DOHH2 (cell line): ENCODE data around the gene KRTAP4-6.

ENCODE experiments used
- H3F3A ChIP-seq: fragments of 200-600 bp; sonication (generic), shearing (Covaris generic); 2 replicates; pipeline ENCODE4 v1.6.0; 2016; ENCODE audit warnings: antibody characterized with exemption, mild to moderate bottlenecking; ENCODE audit not compliant: control insufficient read depth, insufficient read depth
- H3K27ac ChIP-seq: fragments of 200-600 bp; sonication (generic); 2 replicates; pipeline ENCODE4 v1.5.1; 2014; ENCODE audit warnings: low read depth, mild to moderate bottlenecking, low read length, moderate library complexity
- H3K27me3 ChIP-seq: fragments of 200-600 bp; sonication (generic); 2 replicates; pipeline ENCODE4 v1.6.1; 2014; ENCODE audit warnings: mild to moderate bottlenecking, low read length, mixed read lengths; ENCODE audit not compliant: control insufficient read depth
- H3K36me3 ChIP-seq: fragments of 200-600 bp; sonication (generic); 2 replicates; pipeline ENCODE4 v1.6.1; 2014; ENCODE audit warnings: mild to moderate bottlenecking, low read length, moderate library complexity, mixed read lengths; ENCODE audit not compliant: control insufficient read depth
- H3K4me1 ChIP-seq: fragments of 200-600 bp; sonication (generic); 2 replicates; pipeline ENCODE4 v1.6.1; 2014; ENCODE audit warnings: mild to moderate bottlenecking, low read length, mixed read lengths; ENCODE audit not compliant: control insufficient read depth
- H3K4me2 ChIP-seq: fragments of 200-600 bp; sonication (generic); 2 replicates; pipeline ENCODE4 v1.6.0; 2014; ENCODE audit warnings: mild to moderate bottlenecking, low read length, moderate library complexity
- H3K4me3 ChIP-seq: fragments of 200-600 bp; sonication (generic); 2 replicates; pipeline ENCODE4 v1.5.1; 2014; ENCODE audit warnings: mild to moderate bottlenecking, low read length, mixed read lengths
- H3K79me2 ChIP-seq: fragments of 200-600 bp; sonication (generic); 2 replicates; pipeline ENCODE4 v1.6.1; 2014; ENCODE audit warnings: mild to moderate bottlenecking, low read length, mixed read lengths; ENCODE audit not compliant: control insufficient read depth
- H3K9me2 ChIP-seq: fragments of 200-600 bp; sonication (generic); replicated peaks from 2 replicates; pipeline ENCODE4 v1.6.1; 2014; ENCODE audit warnings: mild to moderate bottlenecking, low read length, mixed read lengths; ENCODE audit not compliant: control insufficient read depth
- H3K9me3 ChIP-seq: fragments of 200-600 bp; sonication (generic); 2 replicates; pipeline ENCODE4 v1.6.1; 2014; ENCODE audit warnings: antibody characterized with exemption, low read length, mixed read lengths; ENCODE audit not compliant: control insufficient read depth, insufficient read depth
- H4K20me1 ChIP-seq: fragments of 200-600 bp; sonication (generic); 2 replicates; pipeline ENCODE4 v1.6.0; 2014; ENCODE audit warnings: low read depth, mild to moderate bottlenecking, antibody characterized with exemption, low read length, moderate library complexity; ENCODE audit not compliant: control insufficient read depth, insufficient read depth
- CTCF ChIP-seq: fragments of 200-600 bp; sonication (generic); IDR thresholded peaks from one replicate; pipeline ENCODE4 v1.5.1; 2014; ENCODE audit warnings: antibody characterized with exemption, mild to moderate bottlenecking, low read depth, low read length; ENCODE audit not compliant: poor library complexity, severe bottlenecking
- EZH2phosphoT487 ChIP-seq: fragments of 200-600 bp; sonication (generic); IDR thresholded peaks from 2 replicates; pipeline ENCODE4 v1.6.1; 2017; ENCODE audit warnings: borderline replicate concordance, mild to moderate bottlenecking, antibody characterized with exemption, low read length, moderate library complexity, mixed read lengths

Gene KRTAP4-6

DNA sequence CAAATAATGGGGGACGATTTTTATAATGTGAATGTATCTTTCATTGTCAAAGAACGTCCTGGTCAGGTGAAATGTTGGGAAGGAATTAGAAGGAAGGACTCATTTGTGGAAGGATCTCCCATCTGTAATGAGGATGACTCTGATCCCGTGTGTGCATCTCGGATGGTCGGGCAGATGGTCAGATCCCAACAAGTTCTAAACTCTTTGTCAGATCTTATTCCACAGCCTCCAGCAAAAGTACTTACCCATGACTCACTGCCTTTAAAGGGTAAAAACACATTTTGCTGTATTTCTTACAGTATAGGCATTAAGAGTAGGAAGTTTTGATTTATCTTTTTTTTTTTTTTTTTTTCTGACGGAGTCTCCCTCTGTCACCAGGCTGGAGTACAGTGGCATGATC, 41.9 kb downstream of the KRTAP4-6 start:
- H3K27ac ChIP-seq, result no peak overlapping the region
- H3K79me2 ChIP-seq, result no peaks in the 10 kb centered on the region
- peaks cover 10% of the 10 kb centered on the region; the same call in 1 of the 2 replicates for H3K9me3 ChIP-seq
- H3K36me3 ChIP-seq, result no peaks in the 10 kb centered on the region
- no peaks in the 10 kb centered on the region for H4K20me1 ChIP-seq
- no peak overlapping the region for H3K4me2 ChIP-seq
- H3K27me3 ChIP-seq, result no peaks in the 10 kb centered on the region
- H3K9me2 ChIP-seq, result no peaks in the 10 kb centered on the region
- TF ChIP-seq CTCF (no peak), EZH2phosphoT487 (no peak)
- H3K4me1 ChIP-seq, result peaks cover 6% of the 10 kb centered on the region
- no peaks in the 10 kb centered on the region for H3F3A ChIP-seq
- H3K4me3 ChIP-seq, result no peak overlapping the region

- H3K4me2 ChIP-seq, result no peak within 1 kb of the TSS
- H3F3A ChIP-seq, result no peaks in the 10 kb centered on the region
- H3K27ac ChIP-seq, result no peak within 1 kb of the TSS
- H3K9me3 ChIP-seq, result peaks cover 10% of the 10 kb centered on the region; the same call in 1 of the 2 replicates
- H3K4me3 ChIP-seq, result no peak within 1 kb of the TSS
- TF ChIP-seq CTCF (no peak), EZH2phosphoT487 (no peak)
- no peaks in the 10 kb centered on the region for H3K27me3 ChIP-seq
- peaks cover 6% of the 10 kb centered on the region for H3K4me1 ChIP-seq
- no peaks in the 10 kb centered on the region for H4K20me1 ChIP-seq
- no peaks in the 10 kb centered on the region for H3K9me2 ChIP-seq
- no peaks in the 10 kb centered on the region for H3K36me3 ChIP-seq
- H3K79me2 ChIP-seq, result no peaks in the 10 kb centered on the region
Measured at GRCh38 chr17:41098042-41098441, 42.3 kb downstream of the KRTAP4-6 start, which contains the start of gene KRTAP4-8. Gene KRTAP4-8, minus strand, starts transcription at chr17:41098142. Its CDS starts 58 bp downstream, at chr17:41098084.

GRCh38 chr17:41096055-41096454, 44.3 kb downstream of the KRTAP4-6 start:
- H4K20me1 ChIP-seq, result no peaks in the 10 kb centered on the region
- H3K27me3 ChIP-seq, result no peaks in the 10 kb centered on the region
- H3K4me3 ChIP-seq, result no peak overlapping the region
- TF ChIP-seq CTCF (no peak), EZH2phosphoT487 (no peak)
- H3K27ac ChIP-seq, result no peak overlapping the region
- no peak overlapping the region for H3K4me2 ChIP-seq
- H3K36me3 ChIP-seq, result no peaks in the 10 kb centered on the region
- H3K9me2 ChIP-seq, result no peaks in the 10 kb centered on the region
- H3K79me2 ChIP-seq, result no peaks in the 10 kb centered on the region
- peaks cover 10% of the 10 kb centered on the region for H3K9me3 ChIP-seq
- H3F3A ChIP-seq, result no peaks in the 10 kb centered on the region
- H3K4me1 ChIP-seq, result peaks cover 6% of the 10 kb centered on the region
